Activated CD8-positive, alpha-beta T cell treated with anti-CD3 and anti-CD28 coated beads, Interleukin-2, amount 10 ng/mL, durations not matched to agents 7 days and 5 days (primary cell): Measurements from ENCODE around the gene SARDH. TPM values are rescaled to one million over a fixed set of nuclear protein-coding genes. Genes with fewer than 3 reads are reported as not detected.

Experiments used
- ATAC-seq: fragments of 150-1000 bp; cut with Tn5 transposase; one replicate; pipeline ENCODE4 v1.10.0; 2021; ENCODE audit warnings: moderate library complexity
- CTCF ChIA-PET: fragments of 350-600 bp; sonication (Branson Sonifier 250); formaldehyde crosslinking; loops from one replicate; lab custom pipeline; 2021; ENCODE audit warnings: antibody characterized with exemption; lab: Charles Lee
- POLR2A ChIA-PET: fragments of 350-600 bp; sonication (Branson Sonifier 250); formaldehyde crosslinking; loops from one replicate; lab custom pipeline; 2021; ENCODE audit warnings: antibody characterized with exemption; lab: Charles Lee
- DNase-seq: peaks from one replicate; pipeline ENCODE4 v3.0.0-alpha.2; 2020
- H3K27ac Mint-ChIP-seq: one replicate; pipeline ENCODE4 v1.8.0; 2021; ENCODE audit warnings: mild to moderate bottlenecking, mixed read lengths
- H3K27me3 Mint-ChIP-seq: one replicate; pipeline ENCODE4 v1.8.0; 2021; ENCODE audit warnings: low read depth, mixed read lengths
- H3K36me3 Mint-ChIP-seq: one replicate; pipeline ENCODE4 v1.8.0; 2021; ENCODE audit warnings: low read depth, mixed read lengths
- H3K4me1 Mint-ChIP-seq: one replicate; pipeline ENCODE4 v1.8.0; 2021; ENCODE audit warnings: low read depth, mixed read lengths
- H3K4me3 Mint-ChIP-seq: one replicate; pipeline ENCODE4 v1.8.0; 2021; ENCODE audit warnings: mild to moderate bottlenecking, mixed read lengths
- H3K9me3 Mint-ChIP-seq: one replicate; pipeline ENCODE4 v1.8.0; 2022; ENCODE audit warnings: mixed read lengths; ENCODE audit not compliant: insufficient read depth
- total RNA-seq, 2 experiments: library from RNA; stranded (reverse); gene quantifications; one replicate each; pipeline ENCODE4 v1.2.3, GENCODE V29; 2021

Gene SARDH
- total RNA-seq, 2 experiments from 2014 or later: 3.0 to 3.4 TPM

DNA sequence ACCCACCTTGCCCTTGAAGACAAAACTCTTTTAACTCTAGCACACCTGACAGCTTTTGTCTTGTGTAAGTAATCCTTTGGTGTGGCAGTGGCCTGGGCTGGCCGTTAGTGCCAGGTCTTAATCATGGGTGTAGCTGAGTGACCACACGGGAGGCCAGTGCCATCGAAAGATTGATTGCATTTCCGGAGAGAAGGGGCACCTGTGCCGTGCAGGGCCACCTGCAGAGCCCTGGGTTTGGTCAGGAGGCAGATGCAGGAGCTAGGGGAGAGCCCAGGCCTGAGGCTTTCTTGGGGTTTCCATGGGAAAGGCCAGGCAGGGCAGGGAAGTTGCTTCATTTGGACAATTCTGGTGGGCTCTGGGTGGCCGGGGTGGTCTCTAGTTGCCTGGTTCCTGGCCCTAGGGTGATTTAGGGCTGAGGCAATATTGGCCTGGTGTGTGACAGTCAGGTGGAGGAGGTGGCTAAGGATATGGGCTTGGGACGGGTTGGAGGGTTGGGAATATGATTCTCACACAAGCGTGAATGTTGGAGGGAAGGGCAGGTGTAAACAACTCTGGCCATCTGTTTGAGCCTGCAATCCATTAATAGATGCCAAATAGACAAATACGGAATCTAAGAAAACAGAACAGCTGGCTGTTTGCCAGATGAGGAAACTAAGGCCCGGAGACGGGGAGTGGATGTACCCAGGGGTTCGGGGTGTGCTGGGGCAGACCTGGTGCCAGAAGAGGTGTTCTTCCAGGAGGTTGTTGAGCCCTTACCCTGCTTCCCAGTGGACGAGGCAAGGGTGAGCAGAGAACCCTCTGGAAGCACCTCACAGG, 97.4 kb downstream of the SARDH start:
- POLR2A ChIA-PET: no interaction called here
- Mint-ChIP-seq H3K4me1 (peaks cover 8% of the 10 kb centered on the region), H3K36me3 (no peaks in the 10 kb centered on the region), H3K4me3 (no peak overlapping the region), H3K27ac (no peak overlapping the region), H3K9me3 (no peaks in the 10 kb centered on the region), H3K27me3 (no peaks in the 10 kb centered on the region)
- DNase-seq: no peak
- ATAC-seq: no peak
- CTCF ChIA-PET: no interaction called here

- CTCF ChIA-PET: no interaction called here
- no peak overlapping the region for H3K4me3 Mint-ChIP-seq
- no peaks in the 10 kb centered on the region for H3K27me3 Mint-ChIP-seq
- H3K27ac Mint-ChIP-seq: no peak overlapping the region
- DNase-seq (no peak), ATAC-seq (no peak)
- H3K9me3 Mint-ChIP-seq: no peaks in the 10 kb centered on the region
- POLR2A ChIA-PET: no interaction called here
- H3K36me3 Mint-ChIP-seq: no peaks in the 10 kb centered on the region
- H3K4me1 Mint-ChIP-seq: peaks cover 2% of the 10 kb centered on the region
These were observed 98.0 kb downstream of the SARDH start for GRCh38 chr9:133640160-133640559.

DNA sequence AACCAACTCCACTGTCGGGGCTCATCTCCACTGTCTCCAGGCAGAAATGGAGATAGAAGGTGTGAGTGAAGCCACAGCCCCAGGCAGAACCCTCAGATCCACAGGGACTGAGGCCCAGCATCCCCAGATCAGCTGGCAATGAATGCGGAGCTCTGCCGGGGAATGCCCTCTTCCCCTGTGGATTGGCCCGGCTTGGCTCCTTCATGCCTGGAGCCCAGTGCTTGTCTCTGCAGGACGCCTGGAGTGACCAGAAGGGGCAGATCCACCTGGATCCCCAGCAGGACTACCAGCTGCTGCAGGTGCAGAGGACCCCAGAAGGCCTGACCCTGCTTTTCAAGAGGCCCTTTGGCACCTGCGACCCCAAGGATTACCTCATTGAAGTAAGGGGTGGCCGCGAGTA, 98.5 kb downstream of the SARDH start:
- H3K4me1 Mint-ChIP-seq: no peaks in the 10 kb centered on the region
- no peaks in the 10 kb centered on the region for H3K36me3 Mint-ChIP-seq
- DNase-seq: no peak
- ATAC-seq: no peak
- no peak overlapping the region for H3K27ac Mint-ChIP-seq
- H3K4me3 Mint-ChIP-seq: no peak overlapping the region
- H3K9me3 Mint-ChIP-seq: no peaks in the 10 kb centered on the region
- H3K27me3 Mint-ChIP-seq: no peaks in the 10 kb centered on the region
- CTCF ChIA-PET: no interaction called here
- POLR2A ChIA-PET: no interaction called here

DNA sequence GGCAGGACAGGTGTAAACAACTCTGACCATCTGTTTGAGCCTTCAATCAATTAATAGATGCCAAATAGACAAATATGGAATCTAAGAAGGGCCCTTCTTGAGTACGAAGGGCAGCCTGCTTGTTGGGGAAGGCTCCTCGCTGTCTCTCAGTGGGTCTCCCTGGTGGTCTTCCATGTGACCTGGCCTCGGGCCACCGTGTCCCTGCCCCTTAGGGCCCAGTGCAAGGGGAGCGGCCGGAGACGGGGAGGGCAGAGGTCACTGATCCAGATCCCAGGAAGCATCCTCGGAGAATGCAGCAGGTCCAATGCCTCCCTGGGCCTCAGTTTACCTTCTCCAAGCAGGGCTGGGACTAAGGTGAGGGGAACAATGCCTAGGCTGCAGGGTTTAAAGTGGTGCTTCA, 99.4 kb downstream of the SARDH start:
- no peaks in the 10 kb centered on the region for H3K4me1 Mint-ChIP-seq
- DNase-seq (no peak), ATAC-seq (no peak)
- no peak overlapping the region for H3K27ac Mint-ChIP-seq
- H3K36me3 Mint-ChIP-seq: no peaks in the 10 kb centered on the region
- ChIA-PET CTCF (no interaction called here), POLR2A (no interaction called here)
- no peak overlapping the region for H3K4me3 Mint-ChIP-seq
- no peaks in the 10 kb centered on the region for H3K9me3 Mint-ChIP-seq
- H3K27me3 Mint-ChIP-seq: no peaks in the 10 kb centered on the region

- Mint-ChIP-seq H3K27me3 (no peaks in the 10 kb centered on the region), H3K27ac (no peak overlapping the region), H3K9me3 (no peaks in the 10 kb centered on the region), H3K4me1 (no peaks in the 10 kb centered on the region), H3K4me3 (no peak overlapping the region), H3K36me3 (no peaks in the 10 kb centered on the region)
- ChIA-PET CTCF (no interaction called here), POLR2A (no interaction called here)
- ATAC-seq (no peak), DNase-seq (no peak)
These were observed 100.1 kb downstream of the SARDH start for GRCh38 chr9:133638076-133638475.

DNA sequence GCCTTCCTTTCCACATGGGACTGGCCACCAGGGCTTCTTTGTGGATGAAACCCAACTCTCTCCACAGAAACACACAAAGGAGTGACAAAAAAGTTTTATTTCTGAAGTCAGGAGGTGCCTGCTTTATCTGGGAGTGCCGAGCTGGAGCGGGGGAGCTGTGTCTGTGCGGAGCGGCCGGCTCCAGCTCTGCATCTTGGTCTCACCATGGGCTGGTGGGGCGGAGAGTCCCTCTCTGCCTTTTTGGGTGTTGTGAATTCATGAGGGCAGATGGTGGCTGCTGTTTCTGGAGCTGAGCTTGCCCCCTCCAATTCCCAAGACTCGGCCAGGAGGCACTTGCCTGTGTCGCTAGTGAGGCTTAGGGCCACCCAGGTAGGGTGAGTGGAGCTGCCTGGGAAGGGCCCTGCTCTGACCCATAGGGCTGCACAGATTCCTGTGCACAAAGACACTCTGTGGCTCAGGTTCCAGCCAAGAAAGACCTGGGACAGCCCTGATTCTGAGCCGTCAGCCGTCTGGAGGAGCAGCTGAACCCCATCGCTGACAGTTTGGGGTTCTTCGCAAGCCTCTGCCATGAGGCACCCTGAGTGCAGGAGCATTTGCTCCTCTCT, 100.6 kb downstream of the SARDH start:
- Mint-ChIP-seq H3K27ac (no peak overlapping the region), H3K4me1 (no peaks in the 10 kb centered on the region), H3K27me3 (no peaks in the 10 kb centered on the region), H3K4me3 (no peak overlapping the region), H3K9me3 (no peaks in the 10 kb centered on the region), H3K36me3 (no peaks in the 10 kb centered on the region)
- ChIA-PET CTCF (no interaction called here), POLR2A (no interaction called here)
- ATAC-seq (no peak), DNase-seq (no peak)

DNA sequence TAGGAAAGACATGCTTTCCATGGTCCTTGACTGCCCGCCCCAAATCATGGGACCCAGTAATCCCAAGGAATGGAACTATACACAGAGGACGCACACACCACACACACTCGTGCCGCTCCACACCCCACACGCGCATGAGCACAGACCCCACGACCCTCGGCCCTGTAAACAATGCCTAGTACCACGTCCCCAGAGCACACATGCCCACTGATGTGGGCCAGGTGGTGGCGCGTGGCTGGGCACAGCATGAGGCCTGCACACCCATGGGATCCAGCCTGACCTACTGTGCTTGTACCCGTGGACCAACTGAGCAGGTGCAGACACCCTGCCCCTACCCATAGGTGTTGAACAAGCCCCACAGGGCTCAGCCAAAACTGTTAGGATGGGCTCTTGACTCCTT, 101.2 kb downstream of the SARDH start:
- Mint-ChIP-seq H3K4me1 (no peaks in the 10 kb centered on the region), H3K27ac (no peak overlapping the region), H3K36me3 (no peaks in the 10 kb centered on the region), H3K9me3 (no peaks in the 10 kb centered on the region), H3K27me3 (no peaks in the 10 kb centered on the region), H3K4me3 (no peak overlapping the region)
- CTCF ChIA-PET: no interaction called here
- ATAC-seq: no peak
- DNase-seq: no peak
- POLR2A ChIA-PET: interaction anchor here (0.9 kb wide), 1 partner anchor 31 kb away, joined by 3 read pairs; no protein-coding TSS in a partner anchor

DNA sequence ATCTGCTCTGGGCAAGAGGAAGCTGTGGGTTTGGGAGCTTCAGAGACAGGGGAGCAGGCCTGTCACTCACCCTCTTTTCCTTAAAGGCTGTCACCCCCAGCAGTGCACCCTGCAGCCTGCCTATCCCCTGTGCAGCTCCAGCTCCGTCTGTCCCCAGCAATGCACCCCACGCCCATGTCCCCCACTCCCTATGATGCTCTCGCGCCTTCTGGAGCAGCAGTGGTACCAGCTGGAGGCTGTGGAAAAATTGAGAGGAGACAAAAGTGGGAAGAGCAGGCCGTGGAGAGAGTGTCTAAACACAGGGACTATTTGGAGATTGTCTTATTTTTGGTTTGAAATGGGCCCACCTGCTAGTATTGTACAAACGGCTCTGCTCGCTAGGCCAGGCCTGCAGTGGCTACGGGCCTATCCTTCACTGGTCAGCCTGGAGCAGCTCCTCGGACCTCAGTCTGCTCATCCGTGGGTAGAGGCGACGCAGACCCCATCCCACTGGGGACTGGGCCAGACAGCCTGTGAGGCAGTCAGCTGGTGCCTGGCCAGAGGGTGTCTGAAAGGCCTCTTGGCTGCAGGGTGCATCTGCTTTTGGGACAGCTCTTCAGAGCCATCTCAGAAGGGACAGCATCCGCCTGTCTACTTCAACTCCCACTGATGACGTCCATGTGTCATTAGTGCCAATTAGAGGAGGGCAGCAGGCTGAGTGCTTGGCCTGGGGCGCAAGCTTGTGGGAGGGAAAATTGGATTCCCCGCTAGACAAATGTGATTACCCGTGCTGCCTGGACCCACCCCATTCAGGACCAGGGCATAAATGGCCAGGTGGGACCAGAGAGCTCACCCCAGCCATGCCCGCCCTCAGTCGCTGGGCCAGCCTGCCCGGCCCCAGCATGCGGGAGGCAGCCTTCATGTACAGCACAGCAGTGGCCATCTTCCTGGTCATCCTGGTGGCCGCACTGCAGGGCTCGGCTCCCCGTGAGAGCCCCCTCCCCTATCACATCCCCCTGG, 102.3 kb downstream of the SARDH start, which contains the start of gene DBH:
Gene DBH, plus strand, starts transcription at position 831 of the 999 bp plus-strand sequence. Its CDS starts 9 bp downstream, at position 840.
- Mint-ChIP-seq H3K36me3 (no peaks in the 10 kb centered on the region), H3K27me3 (no peaks in the 10 kb centered on the region), H3K4me3 (no peak within 1 kb of the TSS), H3K9me3 (no peaks in the 10 kb centered on the region), H3K4me1 (no peaks in the 10 kb centered on the region), H3K27ac (no peak within 1 kb of the TSS)
- DNase-seq (no peak), ATAC-seq (no peak)
- ChIA-PET CTCF (no interaction called here), POLR2A (interaction anchor here (0.9 kb wide), 1 partner anchor 30 kb away, joined by 3 read pairs; no protein-coding TSS in a partner anchor)

GRCh38 chr9:133635098-133635497, 103.1 kb downstream of the SARDH start:
- no peaks in the 10 kb centered on the region for H3K36me3 Mint-ChIP-seq
- POLR2A ChIA-PET: interaction anchor here (1.3 kb wide), 1 partner anchor 49 kb away, joined by 3 read pairs; no protein-coding TSS in a partner anchor
- H3K4me3 Mint-ChIP-seq: no peak overlapping the region
- DNase-seq: no peak
- no peak overlapping the region for H3K27ac Mint-ChIP-seq
- CTCF ChIA-PET: no interaction called here
- ATAC-seq: no peak
- no peaks in the 10 kb centered on the region for H3K9me3 Mint-ChIP-seq
- H3K27me3 Mint-ChIP-seq: no peaks in the 10 kb centered on the region
- no peaks in the 10 kb centered on the region for H3K4me1 Mint-ChIP-seq

DNA sequence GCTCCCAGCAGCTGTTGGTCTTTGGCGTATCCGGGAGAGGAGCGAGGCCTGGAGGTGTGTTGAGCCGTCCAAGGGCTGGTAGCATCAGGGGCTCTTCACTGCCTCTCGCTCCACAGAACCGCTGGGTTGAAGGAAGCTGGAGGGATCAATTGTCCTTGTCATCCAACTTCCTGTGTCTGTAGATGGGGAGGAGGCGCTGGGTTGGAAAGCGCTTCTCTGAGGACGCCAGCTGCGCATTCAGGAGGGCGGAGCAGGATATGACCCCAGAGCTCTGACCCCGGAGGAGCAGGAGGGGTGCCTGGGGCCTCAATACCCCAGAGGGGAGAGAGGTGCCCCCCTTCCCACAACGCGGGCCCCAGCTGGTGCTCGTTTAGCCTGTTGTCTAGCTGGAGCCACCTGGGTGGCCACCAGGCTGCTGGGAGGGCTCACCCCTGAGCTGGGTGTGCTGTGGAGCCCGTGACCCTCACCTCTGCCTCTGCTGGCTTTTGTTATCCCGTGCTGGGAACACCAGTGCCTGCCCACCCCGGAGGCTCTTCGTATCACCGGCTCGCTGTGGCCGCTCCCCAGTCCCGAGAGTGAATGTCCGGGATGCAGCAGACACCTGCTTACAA, 104.0 kb downstream of the SARDH start:
- ChIA-PET CTCF (interaction anchor here (1.5 kb wide), 1 partner anchor 93 kb away, joined by 4 read pairs; no protein-coding TSS in a partner anchor), POLR2A (interaction anchor here (0.6 to 1.3 kb wide), 2 partner anchors 49 to 627 kb away, joined by 3 read pairs; no protein-coding TSS in a partner anchor)
- Mint-ChIP-seq H3K4me3 (no peak overlapping the region), H3K4me1 (no peaks in the 10 kb centered on the region), H3K27ac (no peak overlapping the region), H3K9me3 (no peaks in the 10 kb centered on the region), H3K36me3 (no peaks in the 10 kb centered on the region), H3K27me3 (no peaks in the 10 kb centered on the region)
- ATAC-seq: no peak
- no peak for DNase-seq

- no peaks in the 10 kb centered on the region for H3K27me3 Mint-ChIP-seq
- H3K4me1 Mint-ChIP-seq: no peaks in the 10 kb centered on the region
- ChIA-PET POLR2A (interaction anchor here (0.6 kb wide), 1 partner anchor 627 kb away, joined by 3 read pairs; no protein-coding TSS in a partner anchor), CTCF (interaction anchor here (1.5 kb wide), 1 partner anchor 93 kb away, joined by 4 read pairs; no protein-coding TSS in a partner anchor)
- DNase-seq (no peak), ATAC-seq (no peak)
- no peaks in the 10 kb centered on the region for H3K9me3 Mint-ChIP-seq
- no peaks in the 10 kb centered on the region for H3K36me3 Mint-ChIP-seq
- H3K4me3 Mint-ChIP-seq: no peak overlapping the region
- no peak overlapping the region for H3K27ac Mint-ChIP-seq
These were observed 104.5 kb downstream of the SARDH start for GRCh38 chr9:133633681-133634080.
